Pulmonary artery endothelial cell (primary cell): ENCODE results near the gene WDR48. TPM values are rescaled to one million over a fixed set of nuclear protein-coding genes. Genes with fewer than 3 reads are reported as not detected.

Source experiments
- DNase-seq: peaks from one replicate; pipeline ENCODE4 v3.0.0-alpha.2; 2011; ENCODE audit warnings: low read depth, low spot score
- total RNA-seq: library from RNA; depleted of rRNA; stranded (reverse); fragments of >200 nt; gene quantifications from 2 replicates; pipeline ENCODE4 v1.2.3, GENCODE V29; 2014

WDR48 gene
- total RNA-seq, 1 donor from 2014 or later, result 29.1 TPM

DNA sequence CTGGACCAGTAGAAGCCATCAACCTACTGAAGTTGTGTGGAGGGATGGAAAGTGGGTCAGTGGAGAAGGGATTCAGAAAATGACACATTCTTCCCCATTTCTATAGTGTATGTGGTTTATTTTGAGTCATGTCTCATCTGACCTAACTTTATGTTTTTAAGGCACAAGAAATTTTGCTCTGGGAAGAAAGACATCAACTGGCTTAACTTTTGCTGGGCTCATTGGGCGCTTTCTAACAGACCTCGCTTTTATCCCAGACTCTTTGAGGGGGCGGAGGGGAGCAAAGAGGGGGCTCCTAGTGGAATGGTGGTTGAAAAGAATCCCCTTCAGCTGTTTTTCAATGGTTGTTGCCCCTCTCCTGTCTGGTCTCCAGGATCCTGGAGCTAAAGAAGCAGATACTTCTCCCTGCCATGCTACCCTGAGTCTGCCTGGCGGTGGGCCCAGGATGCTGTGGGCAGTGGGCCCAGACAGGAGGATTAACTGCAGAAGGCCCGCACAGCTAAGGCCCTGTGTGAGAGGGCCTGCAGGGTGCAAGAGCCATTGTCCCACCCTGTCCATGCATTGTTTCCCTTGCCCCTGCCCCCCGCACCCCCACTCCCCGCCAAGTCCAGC, 87.1 kb downstream of the WDR48 start:
- DNase-seq, result no peak

DNA sequence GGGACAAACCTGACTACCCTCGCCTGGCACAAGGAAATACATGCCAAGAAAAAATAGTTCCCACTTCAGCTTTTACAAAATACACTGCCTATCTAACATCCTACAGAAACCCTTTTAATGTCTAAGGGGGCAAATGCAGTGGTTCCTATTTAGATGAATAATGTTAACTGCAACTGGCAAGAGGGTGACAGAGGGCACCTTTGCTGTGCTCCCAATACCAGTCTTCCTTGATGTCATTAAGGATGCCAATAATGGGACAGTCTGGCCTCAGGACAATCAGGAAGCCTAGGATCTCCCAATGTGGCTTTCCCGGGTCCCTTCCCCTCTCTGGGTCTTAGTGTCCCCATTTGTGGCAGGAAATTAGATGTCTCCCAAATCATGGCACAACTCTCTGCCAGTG, 87.6 kb downstream of the WDR48 start:
- DNase-seq, result no peak

DNA sequence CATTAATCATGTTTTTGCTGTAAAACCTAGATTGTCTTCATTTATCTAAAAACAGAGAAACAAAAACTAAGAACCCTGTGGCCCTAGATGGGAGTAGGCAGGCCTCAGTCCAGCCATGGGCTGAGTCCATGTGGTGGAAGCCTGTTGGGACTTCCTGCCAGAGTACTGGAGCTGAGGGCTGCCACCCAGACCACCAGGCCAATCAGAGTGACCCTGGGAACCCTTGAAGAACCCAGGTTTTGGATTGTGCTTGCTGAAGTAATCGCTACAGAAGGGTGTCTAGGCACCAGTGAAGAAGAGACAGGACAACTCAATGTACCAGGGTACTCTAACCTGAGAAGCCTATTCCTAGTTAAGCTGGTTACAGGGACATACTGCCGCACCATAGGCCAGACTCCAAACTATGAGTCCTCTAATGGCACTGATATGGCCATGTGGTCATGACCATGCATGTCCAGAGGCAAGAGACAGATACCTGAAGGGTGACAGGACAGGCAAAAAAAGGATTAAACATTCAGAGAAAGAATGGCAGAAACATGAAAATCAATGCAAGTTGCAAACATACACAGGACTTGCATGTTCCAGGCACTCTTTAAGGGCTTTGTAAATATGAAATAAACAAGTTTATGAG, 88.6 kb downstream of the WDR48 start:
- DNase-seq, result no peak

DNA sequence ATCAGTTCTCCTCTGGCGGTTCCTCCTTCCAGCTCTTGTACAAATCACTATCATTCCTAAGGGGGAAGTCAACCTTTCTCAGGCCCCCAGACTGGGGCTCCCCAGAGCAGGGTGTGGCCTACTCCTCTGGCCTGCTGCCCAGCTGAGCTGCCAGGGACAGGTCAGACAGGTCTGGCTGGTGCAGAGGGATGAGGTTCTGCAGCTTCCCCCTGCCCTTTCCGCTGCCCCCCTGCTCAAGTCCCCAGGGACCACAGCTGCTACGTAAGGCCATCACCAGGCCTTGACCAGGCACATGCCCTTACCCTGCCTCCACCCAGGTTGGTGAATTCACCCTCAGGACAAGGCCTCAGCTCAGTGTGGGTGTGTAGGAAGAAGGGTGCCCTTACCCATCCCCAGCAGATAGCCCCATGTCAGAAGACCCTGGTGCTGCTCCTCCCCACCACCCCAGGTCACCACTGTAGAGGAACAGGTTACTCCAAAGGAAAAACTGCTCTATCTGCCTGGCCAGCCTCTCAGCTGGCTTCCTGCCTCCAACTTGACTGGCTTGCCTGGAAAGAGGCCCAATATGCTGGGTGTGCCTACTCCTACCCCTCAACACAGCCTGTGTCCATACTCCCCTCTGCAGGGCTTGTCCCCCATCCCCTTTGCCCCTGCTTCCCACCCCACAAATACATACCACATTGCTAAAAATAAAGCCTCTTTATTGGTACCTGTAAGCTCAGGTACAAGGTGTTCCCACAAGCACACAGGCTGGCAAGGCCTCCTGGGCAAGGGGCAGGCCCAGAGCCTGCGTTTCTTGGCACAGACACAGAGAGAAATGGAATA, 89.6 kb downstream of the WDR48 start:
- DNase-seq, result no peak

DNA sequence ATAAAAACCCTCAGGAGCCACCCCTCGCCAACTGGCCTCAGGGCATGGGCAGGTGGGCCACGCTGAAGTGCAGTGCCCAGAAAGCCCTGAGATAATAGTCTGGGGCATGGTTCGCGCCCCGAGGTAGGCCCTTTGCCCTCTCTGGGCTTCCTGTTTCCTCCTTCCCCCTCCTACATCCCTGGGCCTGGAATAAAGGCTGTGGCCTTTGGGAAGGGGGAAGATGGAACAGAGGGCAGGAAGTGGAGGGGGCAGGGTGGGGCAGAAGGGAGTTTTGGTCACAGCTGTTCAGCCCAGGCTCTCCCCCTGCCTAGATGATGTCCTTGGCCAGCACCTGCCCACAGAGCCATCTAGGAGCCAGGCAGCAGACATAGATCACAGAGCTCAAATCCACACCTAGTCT, 90.3 kb downstream of the WDR48 start:
- no peak for DNase-seq

DNA sequence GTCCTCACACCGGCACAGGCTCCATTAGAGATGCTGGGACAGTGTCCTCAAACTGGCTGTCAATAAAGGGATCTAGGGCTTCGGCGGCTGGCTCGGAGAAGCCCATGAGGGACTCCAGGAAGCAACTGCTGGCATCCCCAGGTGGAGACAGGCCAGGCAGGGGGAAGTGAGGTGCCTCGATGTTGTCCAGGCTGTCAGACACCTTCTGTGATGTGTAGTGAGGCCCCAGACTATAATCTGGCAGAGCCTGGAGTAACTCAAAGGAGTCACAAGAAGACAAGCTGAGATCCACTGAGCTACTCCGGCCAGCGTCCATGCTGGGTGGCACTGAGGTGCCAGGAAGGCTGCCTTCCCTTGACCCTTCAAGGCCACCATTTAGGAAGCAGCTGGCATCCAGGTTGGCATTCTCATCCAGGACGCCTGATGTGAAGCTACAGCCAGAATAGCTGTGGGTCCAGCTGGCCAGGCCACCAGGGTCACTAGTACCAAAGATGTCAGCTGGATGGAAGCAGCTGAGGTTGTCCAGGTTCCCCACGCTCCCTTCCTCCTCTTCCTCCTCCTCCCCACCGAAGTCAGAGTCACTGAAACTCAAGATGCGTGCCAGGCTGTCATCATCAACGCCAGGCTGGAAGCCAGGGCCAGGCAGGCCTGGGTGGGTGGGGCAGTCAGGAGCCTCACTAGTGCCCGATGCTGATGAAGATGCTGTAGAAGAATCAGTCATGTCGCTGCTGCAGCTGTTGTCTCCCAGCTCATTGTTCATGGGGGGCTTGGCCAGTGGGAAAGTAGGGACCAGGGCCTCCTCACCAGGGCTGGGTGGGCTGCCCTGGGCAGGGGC, 91.5 kb downstream of the WDR48 start:
- DNase-seq, result no peak

DNA sequence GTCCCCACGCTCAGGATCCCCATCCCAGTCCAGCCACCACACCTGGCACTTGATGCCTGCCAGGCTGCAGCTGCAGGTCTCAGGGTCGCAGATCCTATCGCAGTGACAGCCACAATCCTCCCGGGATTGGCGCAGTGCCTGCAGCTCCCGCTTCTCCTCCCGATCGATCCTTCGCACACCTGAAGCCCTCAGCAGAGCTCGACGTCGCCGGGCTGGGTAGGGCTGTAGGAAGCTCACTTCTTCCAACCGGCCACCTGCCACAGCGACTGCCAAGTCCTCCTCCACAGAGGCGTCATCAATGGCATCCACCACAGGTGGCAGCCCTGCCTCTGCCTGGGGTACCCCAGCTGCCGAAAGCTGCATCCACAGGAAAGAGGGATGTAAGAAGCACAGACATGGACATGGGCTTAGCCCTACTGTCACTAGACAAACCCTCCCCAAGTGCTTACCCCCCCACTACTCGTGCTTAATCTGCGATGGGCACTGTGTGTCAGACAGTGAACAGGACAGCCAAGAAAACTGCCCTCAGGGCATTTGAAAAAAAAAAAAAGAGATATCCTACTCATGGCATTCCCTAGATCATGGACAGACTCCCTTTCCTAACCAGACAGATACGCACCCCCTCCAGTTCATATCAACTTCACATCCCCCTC, 92.4 kb downstream of the WDR48 start:
- DNase-seq, result no peak

DNA sequence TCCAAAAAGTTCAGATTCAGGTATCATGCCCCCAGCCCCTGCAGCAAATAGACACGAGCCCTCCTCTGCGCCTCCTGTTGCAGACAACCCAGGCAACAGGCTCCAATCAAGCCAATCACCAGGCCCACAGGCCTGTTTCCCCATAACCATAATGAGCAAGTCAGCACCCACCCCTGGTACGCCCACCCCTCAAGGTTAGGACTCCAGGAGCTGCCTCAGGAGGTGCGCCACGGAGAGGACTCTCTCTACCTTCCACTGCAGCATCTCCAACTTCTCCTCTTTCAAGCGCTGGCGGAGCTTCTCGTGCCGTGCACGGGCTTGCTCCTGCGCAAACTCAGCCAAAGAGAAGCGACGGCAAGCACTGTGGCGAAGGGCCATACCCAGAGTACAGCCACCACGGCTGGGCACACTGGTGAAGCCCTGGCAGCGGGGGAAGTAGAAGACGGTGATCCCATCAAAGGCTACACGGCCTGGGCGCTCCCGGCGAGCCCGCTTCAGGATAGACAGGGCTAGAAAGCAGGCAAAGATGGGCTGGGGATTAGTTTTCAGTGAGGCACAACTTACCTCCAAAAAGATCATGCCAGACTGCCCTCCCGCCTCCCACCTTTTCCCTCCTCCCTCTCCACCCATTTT, 93.0 kb downstream of the WDR48 start:
- no peak for DNase-seq

DNA sequence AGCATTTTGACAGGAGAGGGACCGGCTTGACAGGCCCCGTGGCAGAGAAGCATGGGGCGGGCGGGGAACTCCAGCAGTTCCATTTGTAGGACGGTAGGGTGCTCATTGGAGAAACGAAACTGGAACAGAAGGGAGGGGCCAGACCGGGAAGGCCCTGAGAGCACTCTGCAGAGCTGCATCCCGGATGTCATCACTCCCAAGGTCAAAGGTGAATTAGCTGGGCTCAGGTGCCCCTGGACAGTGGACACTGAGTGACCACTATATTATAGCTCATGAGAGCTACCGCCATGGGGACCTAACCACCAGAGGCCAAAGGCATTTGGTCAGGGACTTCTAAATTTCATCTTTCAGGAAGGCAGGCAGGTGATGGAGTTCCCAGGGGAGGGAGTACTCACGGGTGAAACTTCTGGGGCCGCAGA, 94.3 kb downstream of the WDR48 start:
- no peak for DNase-seq

Other genes with a start within 250 kb of the WDR48 start
- gene SCN10A, start 235.8 kb upstream of the WDR48 start, total RNA-seq, result 0.11 and 0.20 TPM in 2 replicates
- gene SCN11A, start 72 bp upstream of the WDR48 start, total RNA-seq, result 0.07 TPM in 1 of 2 replicates, not detected in the other
- gene GORASP1, start 55.6 kb downstream of the WDR48 start, total RNA-seq, result 39.0 and 44.8 TPM in 2 replicates
- 0.86 and 0.99 TPM in 2 replicates for gene TTC21A, start 55.7 kb downstream of the WDR48 start, total RNA-seq
- 18.7 and 22.2 TPM in 2 replicates for gene CSRNP1, start 101.6 kb downstream of the WDR48 start, total RNA-seq
- gene XIRP1, start 140.6 kb downstream of the WDR48 start, total RNA-seq, result not detected in 2 replicates
- not detected in 2 replicates for gene CX3CR1, start 228.0 kb downstream of the WDR48 start, total RNA-seq